Activated CD8-positive, alpha-beta memory T cell treated with anti-CD3 and anti-CD28 coated beads for 48 hours (primary cell): Measurements from ENCODE around the gene BTBD1.

Experiments used
- DNase-seq, 3 experiments: peaks; one replicate each; pipeline ENCODE4 v3.0.0-alpha.2; 2020; ENCODE audit warnings: low read depth in 2 of 3, low spot score in 2 of 3

Gene BTBD1

DNA sequence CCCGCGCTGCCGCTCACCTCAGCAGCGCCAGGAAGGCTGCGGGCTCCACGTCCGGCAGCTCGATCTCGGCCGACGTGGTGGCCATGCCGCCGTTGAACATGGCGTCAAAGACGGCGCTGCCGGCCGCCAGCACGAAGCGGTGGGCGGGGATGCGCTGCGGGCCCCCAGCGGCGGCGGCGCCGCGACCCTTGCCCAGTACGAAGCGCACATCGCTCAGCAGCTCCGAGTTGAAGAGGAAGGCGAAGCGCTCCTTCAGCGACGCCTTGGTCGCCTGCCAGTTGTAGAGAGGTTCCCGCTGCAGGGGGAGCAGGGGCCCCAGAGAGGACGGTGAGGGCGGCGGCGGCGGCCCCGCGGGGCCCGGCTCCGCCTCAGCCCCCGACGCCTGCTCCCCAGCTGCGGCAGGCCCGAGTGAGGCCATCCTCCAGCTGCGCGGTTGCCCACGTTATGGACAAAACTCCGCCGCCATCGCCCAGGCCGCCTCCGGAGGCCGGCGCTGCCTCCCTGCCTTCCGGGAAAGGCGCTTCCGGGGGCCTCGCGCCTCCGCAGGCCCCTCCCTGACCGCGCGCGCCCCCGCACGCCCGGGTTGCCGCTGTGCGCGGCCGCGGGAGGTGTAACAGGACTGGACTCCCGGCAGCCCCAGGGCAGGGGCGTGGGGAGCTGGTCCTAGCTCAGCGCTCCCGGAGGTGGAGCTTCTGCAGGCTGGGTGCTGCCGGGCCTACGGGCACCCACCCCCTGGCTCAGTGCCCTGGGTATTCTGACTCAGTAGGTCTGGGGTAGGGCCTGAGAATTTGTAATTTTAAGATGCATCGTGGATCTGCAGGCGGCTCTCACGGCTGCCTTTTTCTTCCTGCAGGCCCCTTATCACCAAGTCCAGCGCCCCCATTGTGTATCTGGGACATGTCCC is at the start of gene BTBD1:
Gene BTBD1 (minus strand): TSS at position 519 of the 904 bp plus-strand sequence. CDS start 101 bp downstream, at position 418.
- peak; percentile 65 to 82 (median 72) for DNase-seq

GRCh38 chr15:83115831-83116565 is 48.9 kb upstream of the BTBD1 start:
- no peak for DNase-seq

DNA sequence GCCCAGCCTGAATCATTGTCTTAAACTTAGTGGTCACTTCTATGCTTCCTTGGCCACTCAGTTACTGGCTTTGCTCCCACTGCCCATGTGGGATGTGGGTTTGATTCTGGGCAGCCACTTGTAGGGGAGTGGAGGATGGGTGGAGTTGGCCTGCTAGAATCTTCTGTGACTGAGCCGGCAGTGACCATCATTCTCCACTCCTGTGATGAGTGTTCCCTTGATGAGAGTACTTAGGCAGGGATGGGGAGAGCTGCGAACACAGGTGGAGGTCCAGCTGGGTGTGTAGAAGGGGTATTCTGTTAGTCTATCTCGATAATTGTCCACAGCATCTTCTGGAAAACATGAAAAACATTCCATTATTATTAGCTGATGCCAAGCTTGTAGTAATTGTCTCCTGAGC is 48.4 kb upstream of the BTBD1 start:
- DNase-seq: no peak

GRCh38 chr15:83114856-83115255 is 47.8 kb upstream of the BTBD1 start:
- no peak for DNase-seq

GRCh38 chr15:83113881-83114674 is 47.0 kb upstream of the BTBD1 start:
- no peak for DNase-seq

DNA sequence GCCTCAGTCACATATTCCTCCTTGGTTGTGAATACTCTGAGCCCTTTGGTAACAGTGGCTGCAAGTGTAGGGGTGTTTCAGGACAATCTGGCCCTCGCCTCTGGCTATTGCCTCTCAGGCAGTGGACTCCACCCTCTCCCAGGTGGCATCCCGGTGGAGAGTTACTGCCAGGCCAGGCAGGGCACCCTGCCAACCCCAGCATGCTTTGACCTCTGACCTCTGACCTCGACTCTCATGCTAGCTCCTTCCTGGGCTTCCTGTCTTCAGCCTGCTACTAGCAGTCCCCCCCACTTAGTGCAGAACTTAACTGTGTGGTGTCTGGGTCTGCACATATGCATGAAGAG is 45.9 kb upstream of the BTBD1 start:
- DNase-seq: no peak

- DNase-seq: no peak
These were observed 45.3 kb upstream of the BTBD1 start for GRCh38 chr15:83112233-83112955.

DNA sequence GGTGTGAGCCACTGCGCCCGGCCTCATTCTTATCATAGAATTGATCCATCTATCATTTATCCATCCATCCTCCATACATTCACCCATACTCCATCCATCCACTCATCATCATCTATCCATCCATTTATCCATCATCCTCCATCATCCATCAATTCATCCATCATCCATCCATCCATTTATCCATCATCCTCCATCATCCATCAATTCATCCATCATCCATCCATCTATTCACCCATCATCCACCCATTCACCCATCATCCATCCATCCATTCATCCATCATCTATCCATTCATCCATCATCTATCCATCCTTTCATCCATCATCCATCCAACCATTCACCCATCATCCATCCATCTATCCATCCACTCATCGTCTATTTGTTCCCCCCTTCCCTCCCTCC is 44.1 kb upstream of the BTBD1 start:
- DNase-seq: no peak

GRCh38 chr15:83110381-83110780 is 43.3 kb upstream of the BTBD1 start:
- no peak for DNase-seq

- DNase-seq: no peak
These were observed 42.5 kb upstream of the BTBD1 start for GRCh38 chr15:83109532-83109931.

GRCh38 chr15:83108266-83109219 is 41.5 kb upstream of the BTBD1 start:
- DNase-seq: no peak

DNA sequence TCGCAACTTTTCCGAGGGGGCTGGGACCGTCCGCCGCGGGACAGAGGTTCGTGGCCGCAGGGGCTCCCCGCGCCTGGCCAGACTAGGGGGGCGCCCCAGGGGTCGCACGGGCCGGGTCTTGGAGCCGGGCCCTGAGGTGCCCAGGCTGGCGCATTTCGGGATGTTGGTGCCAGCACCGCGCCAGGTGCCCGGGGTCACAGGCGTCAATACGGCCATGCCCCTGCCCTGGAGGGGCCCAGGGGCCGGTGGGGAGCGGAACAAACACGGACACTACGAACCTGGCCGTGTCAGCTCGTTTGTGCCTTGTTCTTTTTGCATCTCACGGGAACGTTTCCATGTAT is 40.8 kb upstream of the BTBD1 start:
- no peak for DNase-seq

DNA sequence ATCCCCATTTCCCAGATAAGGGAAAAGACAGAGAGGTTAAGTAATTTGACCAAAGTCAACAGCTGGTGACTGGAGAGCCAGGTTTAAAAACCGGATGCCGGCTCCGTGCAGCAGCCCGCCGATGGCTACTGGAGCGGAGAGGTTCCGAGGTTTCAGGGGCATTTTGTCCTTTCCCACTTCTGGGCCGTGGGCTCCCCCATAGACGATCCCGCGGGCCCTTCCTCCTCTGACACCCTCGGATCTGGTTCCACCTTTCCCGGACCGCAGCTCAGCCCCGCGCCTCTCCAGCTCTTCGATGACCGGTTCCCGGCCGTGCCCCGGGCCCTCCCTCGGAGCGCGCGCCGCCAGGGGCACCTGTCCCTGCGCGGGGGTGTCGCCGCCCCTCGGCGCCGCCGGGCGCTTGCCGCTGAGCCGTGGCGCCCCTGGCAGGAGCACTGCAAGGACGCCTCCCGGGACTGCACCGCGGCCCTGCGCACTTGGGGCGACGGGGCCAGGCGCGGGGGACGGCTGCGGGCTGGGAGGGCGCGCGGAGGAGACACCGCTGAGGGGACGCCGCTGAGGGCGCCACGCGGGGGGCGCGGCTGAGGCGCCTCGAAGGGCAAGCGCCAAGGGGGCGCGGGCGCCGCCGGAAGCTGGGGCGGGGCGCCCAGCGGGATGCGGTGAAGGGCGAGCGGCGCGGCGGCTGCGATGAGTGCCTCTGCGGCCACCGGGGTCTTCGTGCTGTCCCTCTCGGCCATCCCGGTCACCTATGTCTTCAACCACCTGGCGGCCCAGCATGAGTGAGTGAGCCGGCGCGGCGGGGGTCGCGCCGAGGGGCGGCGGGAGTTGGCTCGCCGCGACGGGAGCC is 40.2 kb upstream of the BTBD1 start, which contains the start of gene TM6SF1:
Gene TM6SF1 (plus strand): TSS at position 652 of the 847 bp plus-strand sequence. CDS start 36 bp downstream, at position 688.
- no peak for DNase-seq

- DNase-seq: no peak
These were observed 38.4 kb upstream of the BTBD1 start for GRCh38 chr15:83105440-83105839.

GRCh38 chr15:83104141-83104540 is 37.1 kb upstream of the BTBD1 start:
- no peak for DNase-seq

DNA sequence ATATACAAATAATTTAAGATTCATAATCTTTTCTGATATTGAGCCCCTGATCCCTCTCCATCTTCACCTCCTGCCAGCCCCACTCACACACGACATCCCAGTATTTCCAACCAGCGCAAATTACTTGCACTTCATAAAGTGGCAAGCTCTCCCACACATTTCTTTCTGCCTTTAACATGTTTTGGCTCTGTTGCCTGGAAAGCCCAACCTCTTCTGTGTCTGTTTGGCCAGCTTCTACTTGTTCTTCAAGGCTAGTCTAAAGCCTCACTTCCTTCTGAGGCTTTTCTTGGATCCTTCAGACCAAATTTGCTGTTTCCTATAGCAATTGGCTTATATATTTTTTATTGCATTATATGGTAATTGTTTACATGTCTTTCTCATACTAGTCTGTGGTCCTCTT is 35.3 kb upstream of the BTBD1 start:
- no peak for DNase-seq

DNA sequence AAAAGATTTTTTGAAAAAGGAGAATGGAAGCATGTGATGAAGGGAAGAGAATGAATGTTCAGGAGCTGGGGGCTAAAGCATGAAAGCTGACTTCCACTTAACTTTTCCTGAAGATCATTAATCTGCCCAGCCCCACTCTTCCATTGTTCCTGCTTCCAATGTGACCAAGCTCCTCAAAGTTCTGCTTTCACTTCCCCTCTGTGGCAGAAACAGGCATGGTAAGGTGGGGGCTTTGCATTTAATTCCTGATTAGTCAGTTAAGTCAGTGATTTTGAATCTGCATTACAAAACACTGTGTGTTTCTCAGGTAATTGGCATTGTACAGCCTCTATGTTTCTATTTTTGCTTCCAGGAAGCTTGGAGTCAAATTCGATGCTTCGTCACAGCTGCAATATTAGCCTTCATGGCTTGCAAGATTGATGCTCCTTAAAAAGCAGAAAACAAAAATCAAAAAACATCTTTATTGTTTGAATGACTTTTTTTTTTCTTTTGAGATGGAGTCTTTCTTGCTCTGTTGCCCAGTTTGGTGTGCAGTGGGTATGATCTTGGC is 33.1 kb upstream of the BTBD1 start:
- DNase-seq: no peak

DNA sequence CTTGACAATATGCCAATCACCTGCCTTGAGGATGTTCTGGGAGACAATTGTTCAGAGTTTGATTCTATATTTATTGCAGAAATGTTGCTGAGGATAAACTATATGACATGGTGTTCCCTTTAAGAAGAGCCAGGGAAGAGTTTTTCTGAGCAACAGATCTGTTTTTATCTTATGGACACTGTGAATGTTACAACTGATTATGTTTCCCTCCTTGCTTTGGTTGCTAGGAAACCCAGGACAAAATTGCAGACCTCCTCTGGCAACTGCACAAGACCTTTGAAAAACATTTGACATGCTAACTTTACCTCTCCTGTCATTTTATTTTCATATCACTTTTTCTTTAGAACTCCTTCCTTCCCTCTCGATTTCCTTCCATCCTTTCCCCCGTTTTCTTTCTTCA is 32.2 kb upstream of the BTBD1 start:
- DNase-seq: no peak

DNA sequence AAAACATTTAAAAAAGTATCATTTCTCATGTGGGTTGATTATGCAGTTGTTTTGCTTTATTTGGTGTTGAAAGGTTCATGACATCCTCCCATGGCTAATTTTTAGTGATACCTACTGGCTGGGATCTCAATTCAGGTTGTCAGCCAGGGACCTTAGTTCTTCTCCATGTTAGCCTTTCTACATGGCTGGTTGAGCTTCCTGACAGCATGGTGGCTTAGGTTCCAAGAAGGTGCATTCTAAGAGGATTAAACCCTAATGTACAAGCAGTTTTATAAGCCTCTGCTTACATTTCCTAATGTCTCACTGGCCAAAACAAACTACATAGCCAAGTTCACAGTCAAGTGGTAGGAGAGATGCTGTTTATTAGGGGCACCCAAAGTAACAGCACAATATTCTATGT is 31.0 kb upstream of the BTBD1 start:
- DNase-seq: no peak
